PFSK-1 (cell line): ENCODE measurements around the gene UBA5.

ENCODE experiments used
- FOXP2 ChIP-seq: optimal IDR thresholded peaks from 2 replicates; pipeline ENCODE3; 2011; ENCODE audit warnings: borderline replicate concordance, control low read depth, inconsistent platforms; ENCODE audit not compliant: insufficient read depth; ENCODE audit errors: extremely low read length, extremely low read depth
- POLR2AphosphoS5 ChIP-seq: IDR thresholded peaks from 2 replicates; pipeline ENCODE4 v1.6.1; 2012; ENCODE audit warnings: low read depth, mild to moderate bottlenecking, control low read depth, low read length, moderate library complexity
- SIN3A ChIP-seq: IDR thresholded peaks from 2 replicates; pipeline ENCODE4 v1.6.1; 2012; ENCODE audit warnings: mild to moderate bottlenecking, low read length, moderate library complexity, borderline replicate concordance; ENCODE audit not compliant: insufficient read depth
- TAF1 ChIP-seq: IDR thresholded peaks from 2 replicates; pipeline ENCODE4 v1.6.1; 2012; ENCODE audit warnings: low read length, control low read depth, borderline replicate concordance; ENCODE audit not compliant: insufficient read depth
- TF ChIP-seq, protein P1 (sequence below), 2 experiments: IDR thresholded peaks; 2 replicates each; pipeline versions ENCODE4 v1.6.1 to v1.8.0; 2011 to 2012; ENCODE audit warnings: low read depth in 2 of 2, low read length in 2 of 2, control low read depth in 1 of 2, inconsistent platforms in 1 of 2, mild to moderate bottlenecking in 1 of 2, moderate library complexity in 1 of 2; ENCODE audit not compliant: insufficient read depth in 1 of 2

DNA sequence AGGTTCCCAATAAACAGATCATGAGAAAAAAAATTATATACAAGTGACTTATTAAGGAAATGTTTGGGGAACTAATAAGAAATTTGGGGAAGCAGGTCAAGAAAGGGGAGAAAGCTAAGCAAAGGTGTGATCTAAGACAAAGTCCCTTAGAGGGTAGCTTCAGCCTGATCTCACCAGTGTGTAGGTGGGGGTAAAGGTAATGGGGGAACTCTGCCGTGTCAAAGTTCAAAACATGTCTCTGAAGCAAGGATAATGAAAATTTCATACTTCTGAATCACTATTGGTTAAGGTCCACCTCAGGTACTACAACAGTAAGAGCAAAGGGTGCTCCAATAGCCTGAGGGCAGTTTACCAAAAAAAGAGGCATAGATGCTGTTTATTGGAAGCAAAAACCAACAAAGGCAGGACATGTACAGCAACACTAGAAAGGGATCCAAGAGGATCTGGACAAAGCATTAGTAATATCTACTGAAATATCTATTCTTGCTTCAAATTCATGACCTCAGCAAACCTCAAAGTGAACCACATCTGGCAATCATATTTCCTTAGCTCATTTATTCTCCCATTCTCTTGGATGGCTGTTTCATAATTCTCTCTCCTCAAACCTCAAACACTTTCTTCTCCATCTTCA lies 7.4 kb upstream of the UBA5 start:
- TF ChIP-seq TAF1 (no peak), POLR2AphosphoS5 (no peak), SIN3A (no peak), FOXP2 (no peak)
- TF ChIP-seq, protein P1, sequence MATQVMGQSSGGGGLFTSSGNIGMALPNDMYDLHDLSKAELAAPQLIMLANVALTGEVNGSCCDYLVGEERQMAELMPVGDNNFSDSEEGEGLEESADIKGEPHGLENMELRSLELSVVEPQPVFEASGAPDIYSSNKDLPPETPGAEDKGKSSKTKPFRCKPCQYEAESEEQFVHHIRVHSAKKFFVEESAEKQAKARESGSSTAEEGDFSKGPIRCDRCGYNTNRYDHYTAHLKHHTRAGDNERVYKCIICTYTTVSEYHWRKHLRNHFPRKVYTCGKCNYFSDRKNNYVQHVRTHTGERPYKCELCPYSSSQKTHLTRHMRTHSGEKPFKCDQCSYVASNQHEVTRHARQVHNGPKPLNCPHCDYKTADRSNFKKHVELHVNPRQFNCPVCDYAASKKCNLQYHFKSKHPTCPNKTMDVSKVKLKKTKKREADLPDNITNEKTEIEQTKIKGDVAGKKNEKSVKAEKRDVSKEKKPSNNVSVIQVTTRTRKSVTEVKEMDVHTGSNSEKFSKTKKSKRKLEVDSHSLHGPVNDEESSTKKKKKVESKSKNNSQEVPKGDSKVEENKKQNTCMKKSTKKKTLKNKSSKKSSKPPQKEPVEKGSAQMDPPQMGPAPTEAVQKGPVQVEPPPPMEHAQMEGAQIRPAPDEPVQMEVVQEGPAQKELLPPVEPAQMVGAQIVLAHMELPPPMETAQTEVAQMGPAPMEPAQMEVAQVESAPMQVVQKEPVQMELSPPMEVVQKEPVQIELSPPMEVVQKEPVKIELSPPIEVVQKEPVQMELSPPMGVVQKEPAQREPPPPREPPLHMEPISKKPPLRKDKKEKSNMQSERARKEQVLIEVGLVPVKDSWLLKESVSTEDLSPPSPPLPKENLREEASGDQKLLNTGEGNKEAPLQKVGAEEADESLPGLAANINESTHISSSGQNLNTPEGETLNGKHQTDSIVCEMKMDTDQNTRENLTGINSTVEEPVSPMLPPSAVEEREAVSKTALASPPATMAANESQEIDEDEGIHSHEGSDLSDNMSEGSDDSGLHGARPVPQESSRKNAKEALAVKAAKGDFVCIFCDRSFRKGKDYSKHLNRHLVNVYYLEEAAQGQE (IDR thresholded peaks at IDR 0.05; ENCODE audit: insufficient read depth in 1 of 2, low read depth in 2 of 2, low read length in 2 of 2): no peak
